K562 (cell line): Measurements from ENCODE around the gene SH2B2. TPM values are rescaled to one million over a fixed set of nuclear protein-coding genes. Genes with fewer than 3 reads are reported as not detected.
A peak's percentile ranks its signal among the peaks of the same experiment; 100 is the strongest.

Experiments
- BRCA1 ChIP-seq, 2 experiments: fragments of 450-650 bp in 1 of 2; sonication (generic) in 1 of 2; formaldehyde crosslinking in 1 of 2; IDR thresholded peaks; 2 replicates each; pipeline versions ENCODE4 v1.5.0 to v1.6.1; 2017 to 2020; ENCODE audit warnings: mild to moderate bottlenecking in 1 of 2, missing genetic modification reagents in 1 of 2
- CBX5 ChIP-seq: IDR thresholded peaks from 2 replicates; pipeline ENCODE4 v1.6.1; 2014; ENCODE audit warnings: low read depth, borderline replicate concordance
- CREB5 ChIP-seq: fragments of 250-450 bp; sonication (Bioruptor Pico); IDR thresholded peaks from 2 replicates; pipeline ENCODE4 v1.5.0; 2020; ENCODE audit warnings: mild to moderate bottlenecking
- EZH2 ChIP-seq: IDR thresholded peaks from 2 replicates; pipeline ENCODE4 v1.6.1; 2012; ENCODE audit warnings: low read depth, mild to moderate bottlenecking, inconsistent platforms, low read length, borderline replicate concordance
- FOXK2 ChIP-seq, 2 experiments: fragments of 450-650 bp; IDR thresholded peaks in 1 of 2; conservative IDR thresholded peaks in 1 of 2; 2 replicates each; pipeline ENCODE4 v1.6.1; 2016; ENCODE audit warnings: low read depth in 2 of 2, mild to moderate bottlenecking in 1 of 2
- FOXO4 ChIP-seq: fragments of 450-650 bp; formaldehyde crosslinking; IDR thresholded peaks from 2 replicates; pipeline ENCODE4 v1.4.0; 2020; ENCODE audit warnings: mild to moderate bottlenecking, moderate library complexity
- HLTF ChIP-seq: fragments of 450-650 bp; IDR thresholded peaks from 2 replicates; pipeline ENCODE4 v1.6.1; 2016
- HMG20A ChIP-seq: fragments of 450-650 bp; formaldehyde crosslinking; conservative IDR thresholded peaks from 2 replicates; pipeline ENCODE4 v1.4.0; 2020; ENCODE audit warnings: mild to moderate bottlenecking, mixed read lengths
- HNRNPLL ChIP-seq: fragments of 200-400 bp; formaldehyde crosslinking; IDR thresholded peaks from 2 replicates; pipeline ENCODE4 v1.6.1; 2017; ENCODE audit warnings: low read length, low read depth, mild to moderate bottlenecking; ENCODE audit not compliant: poor library complexity, severe bottlenecking
- POLR3G ChIP-seq: IDR thresholded peaks from 2 replicates; pipeline ENCODE4 v1.6.1; 2011; ENCODE audit not compliant: insufficient read length, insufficient replicate concordance; ENCODE audit errors: extremely low read depth
- RFX7 ChIP-seq: fragments of 250-450 bp; sonication (Bioruptor Pico); IDR thresholded peaks from 2 replicates; pipeline ENCODE4 v1.5.1; 2021; ENCODE audit warnings: mild to moderate bottlenecking
- SP2 ChIP-seq: IDR thresholded peaks from 2 replicates; pipeline ENCODE4 v1.6.1; 2011; ENCODE audit warnings: mild to moderate bottlenecking, low read depth, low read length, moderate library complexity; ENCODE audit not compliant: poor library complexity, severe bottlenecking; ENCODE audit errors: extremely low read depth
- TFAP4 ChIP-seq: sonication (generic); formaldehyde crosslinking; IDR thresholded peaks from 2 replicates; pipeline ENCODE4 v1.8.0; 2022; ENCODE audit warnings: missing genetic modification reagents, mild to moderate bottlenecking, moderate library complexity, borderline replicate concordance
- XRCC5 ChIP-seq: fragments of 200-400 bp; formaldehyde crosslinking; IDR thresholded peaks from 2 replicates; pipeline ENCODE4 v1.6.1; 2017; ENCODE audit warnings: low read depth, mild to moderate bottlenecking, low read length
- ZNF146 ChIP-seq: IDR thresholded peaks from one replicate; pipeline ENCODE4 v1.6.1; 2018; ENCODE audit warnings: missing compliant biosample characterization; ENCODE audit not compliant: unreplicated experiment
- ZNF518B ChIP-seq: fragments of 250-450 bp; sonication (Bioruptor Pico); IDR thresholded peaks from 2 replicates; pipeline ENCODE4 v1.5.0; 2021; ENCODE audit warnings: mild to moderate bottlenecking, moderate library complexity
- polyA plus RNA-seq, 8 experiments: library from polyadenylated mRNA; depleted of rRNA in 4 of 8; stranded (reverse) in 5 of 8; unstranded in 3 of 8; fragments of >200 nt; fragmentation: Nextera tagmentation in 2 of 8; fragmentation: Illumina TruSeq in 1 of 8; extraction: Ambion mirVana in 2 of 8; extraction: Trizol in 1 of 8; gene quantifications; 2 replicates each; pipeline versions ENCODE4 v1.2.1 to v1.2.3, GENCODE V29; 2011 to 2014; ENCODE audit warnings: inconsistent platforms in 1 of 8, missing spikeins in 1 of 8
- total RNA-seq, 7 experiments: library from RNA; depleted of rRNA in 6 of 7; stranded (reverse); fragments of >200 nt in 6 of 7; fragmentation: Illumina TruSeq in 2 of 7; extraction: Trizol in 2 of 7; gene quantifications; 2 replicates each; pipeline versions ENCODE4 v1.2.1 to v1.2.3, GENCODE V29; 2011 to 2021; ENCODE audit warnings: low replicate concordance in 1 of 7

Gene SH2B2
- total and polyA plus RNA-seq, 9 of the 15 experiments (the other 6 are each of a cell fraction or from before 2014, with no cell fraction given), result 0.03 to 0.89 (median 0.07) TPM; not detected in 4

- no peak for TF ChIP-seq FOXO4
- no peak for TF ChIP-seq ZNF518B (CRISPR knock-in tag)
- no peak for TF ChIP-seq EZH2
- TF ChIP-seq RFX7 (CRISPR knock-in tag), result no peak
- TF ChIP-seq ZNF146 (CRISPR knock-in tag), result no peak
- no peak for TF ChIP-seq HLTF
- TF ChIP-seq XRCC5, result no peak
- no peak for TF ChIP-seq CBX5
- TF ChIP-seq SP2, result no peak
- no peak for TF ChIP-seq BRCA1 (IDR thresholded peaks at IDR 0.05)
- 0 out of 2 replicates have a peak, but pooled peaks have one; percentile 65 for TF ChIP-seq BRCA1 (CRISPR knock-in tag; IDR thresholded peaks at IDR 0.05)
- TF ChIP-seq FOXK2 (conservative IDR thresholded peaks at IDR 0.05 in 1 of 2, IDR thresholded peaks at IDR 0.05 in 1 of 2; ENCODE audit: low read depth in 2 of 2), result no peak
- peak; percentile 89 for TF ChIP-seq HNRNPLL
- no peak for TF ChIP-seq POLR3G
- TF ChIP-seq CREB5 (CRISPR knock-in tag), result no peak
- no peak for TF ChIP-seq HMG20A (CRISPR knock-in tag)
- TF ChIP-seq TFAP4 (CRISPR knock-in tag), result 0 out of 2 replicates have a peak, but pooled peaks have one; percentile 12
These were observed 678 bp downstream of the SH2B2 start (continued) for GRCh38 chr7:102287111-102287980.
